SK-N-SH (cell line): ENCODE results near the gene SLC30A5.

Experiments
- CTCF ChIP-seq: fragments of 200-600 bp; sonication (generic); IDR thresholded peaks from 2 replicates; pipeline ENCODE4 v1.6.1; 2017; ENCODE audit warnings: antibody characterized with exemption, mild to moderate bottlenecking, moderate library complexity
- EZH2phosphoT487 ChIP-seq: fragments of 200-600 bp; sonication (generic); IDR thresholded peaks from 2 replicates; pipeline ENCODE4 v1.6.1; 2017; ENCODE audit warnings: low read depth, mixed run types, mild to moderate bottlenecking, antibody characterized with exemption, moderate library complexity, borderline replicate concordance
- FOSL2 ChIP-seq: IDR thresholded peaks from 2 replicates; pipeline ENCODE4 v1.4.0; 2012; ENCODE audit warnings: low read depth, mild to moderate bottlenecking, moderate library complexity, borderline replicate concordance
- FOXM1 ChIP-seq: IDR thresholded peaks from 2 replicates; pipeline ENCODE4 v1.4.0; 2012; ENCODE audit warnings: low read depth, mild to moderate bottlenecking
- MAX ChIP-seq: IDR thresholded peaks from 2 replicates; pipeline ENCODE4 v1.4.0; 2012; ENCODE audit warnings: low read depth
- RCOR1 ChIP-seq: fragments of 150-350 bp; IDR thresholded peaks from 2 replicates; pipeline ENCODE4 v1.6.1; 2017; ENCODE audit warnings: antibody characterized with exemption, low read length
- TEAD4 ChIP-seq: IDR thresholded peaks from 2 replicates; pipeline ENCODE4 v1.4.0; 2012; ENCODE audit warnings: mild to moderate bottlenecking, borderline replicate concordance; ENCODE audit not compliant: insufficient read depth

- TF ChIP-seq RCOR1 = no peak
- no peak for TF ChIP-seq CTCF
- TF ChIP-seq TEAD4 = no peak
- TF ChIP-seq FOSL2 = no peak
- no peak for TF ChIP-seq FOXM1
- no peak for TF ChIP-seq EZH2phosphoT487
- TF ChIP-seq MAX = no peak
Observed at GRCh38 chr5:69170969-69171368, 77.2 kb downstream of the SLC30A5 start.
